Posterior cingulate gyrus (tissue), 11 donors: ENCODE data around the gene NHLRC2.

Experiments
- DNase-seq, 10 donors: peaks; one replicate each; pipeline versions ENCODE4 v3.0.0 to v3.0.0-alpha.2; 2020 to 2021; ENCODE audit warnings: mixed read lengths in 3 of 10
- intact Hi-C: fragments of 100-400 bp; cut with DNase I; formaldehyde crosslinking; loops from one replicate; pipeline ENCODE4 v1.15.1; 2023

NHLRC2 gene

GRCh38 chr10:113858541-113858940, 4.1 kb downstream of the NHLRC2 start:
- no peak for DNase-seq
- intact Hi-C loops = no loop called here

- intact Hi-C loops = no loop called here
- no peak for DNase-seq
Observed at GRCh38 chr10:113859261-113859660, 4.8 kb downstream of the NHLRC2 start.

GRCh38 chr10:113865901-113866300, 11.4 kb downstream of the NHLRC2 start:
- intact Hi-C loops = no loop called here
- no peak for DNase-seq

- DNase-seq = peak in 2 of 10 donors; percentile 30 to 71
- intact Hi-C loops = no loop called here
Observed at GRCh38 chr10:113866551-113867394, 12.3 kb downstream of the NHLRC2 start.

GRCh38 chr10:113867904-113868303, 13.4 kb downstream of the NHLRC2 start:
- DNase-seq = peak in 1 of 10 donors; percentile 21

GRCh38 chr10:113869789-113870188, 15.3 kb downstream of the NHLRC2 start:
- no peak for DNase-seq
- intact Hi-C loops = no loop called here

More at GRCh38 chr10:113867904-113868303, 13.4 kb downstream of the NHLRC2 start:
- intact Hi-C loops = no loop called here

GRCh38 chr10:113872139-113873030, 17.9 kb downstream of the NHLRC2 start:
- intact Hi-C loops = no loop called here
- DNase-seq = no peak

GRCh38 chr10:113875212-113875611, 20.8 kb downstream of the NHLRC2 start:
- DNase-seq = no peak
- intact Hi-C loops = no loop called here

GRCh38 chr10:113876461-113876860, 22.0 kb downstream of the NHLRC2 start:
- no peak for DNase-seq

GRCh38 chr10:113879691-113880090, 25.2 kb downstream of the NHLRC2 start:
- no peak for DNase-seq
- intact Hi-C loops = no loop called here

More at GRCh38 chr10:113876461-113876860, 22.0 kb downstream of the NHLRC2 start:
- intact Hi-C loops = no loop called here

GRCh38 chr10:113880236-113880635, 25.8 kb downstream of the NHLRC2 start:
- no peak for DNase-seq
- intact Hi-C loops = no loop called here

- DNase-seq = no peak
- intact Hi-C loops = no loop called here
Observed at GRCh38 chr10:113882240-113882639, 27.8 kb downstream of the NHLRC2 start.

GRCh38 chr10:113889911-113890310, 35.5 kb downstream of the NHLRC2 start:
- DNase-seq = no peak
- intact Hi-C loops = loop anchor here (10.0 kb wide), 1 partner anchor 215 kb away; no protein-coding TSS in a partner anchor

- no peak for DNase-seq
- intact Hi-C loops = loop anchor here (10.0 kb wide), 1 partner anchor 214 kb away; no protein-coding TSS in a partner anchor
Observed at GRCh38 chr10:113890769-113891168, 36.3 kb downstream of the NHLRC2 start.

GRCh38 chr10:113891476-113891875, 37.0 kb downstream of the NHLRC2 start:
- DNase-seq = peak in 7 of 10 donors; percentile 14 to 82 (median 39)
- intact Hi-C loops = loop anchor here (10.0 kb wide), 1 partner anchor 213 kb away; no protein-coding TSS in a partner anchor

GRCh38 chr10:113893570-113893969, 39.1 kb downstream of the NHLRC2 start:
- intact Hi-C loops = loop anchor here (10.0 kb wide), 1 partner anchor 211 kb away; no protein-coding TSS in a partner anchor
- no peak for DNase-seq

- DNase-seq = no peak
- intact Hi-C loops = loop anchor here (10.0 kb wide), 1 partner anchor 210 kb away; no protein-coding TSS in a partner anchor
Observed at GRCh38 chr10:113894581-113894980, 40.1 kb downstream of the NHLRC2 start.

GRCh38 chr10:113895018-113895417, 40.6 kb downstream of the NHLRC2 start:
- DNase-seq = no peak
- intact Hi-C loops = loop anchor here (10.0 kb wide), 1 partner anchor 210 kb away; no protein-coding TSS in a partner anchor

- intact Hi-C loops = loop anchor here (10.0 kb wide), 1 partner anchor 207 kb away; no protein-coding TSS in a partner anchor
- DNase-seq = peak in 2 of 10 donors; percentile 10 to 61
Observed at GRCh38 chr10:113897693-113898618, 43.5 kb downstream of the NHLRC2 start.
